ENCODE results near the gene SLC35F6.
A peak's percentile ranks its signal among the peaks of the same experiment; 100 is the strongest.

Gene SLC35F6

GRCh38 chr2:26780203-26780760 is 16.2 kb downstream of the SLC35F6 start:
- no peak for DNase-seq
- peaks cover 56% of the 10 kb centered on the region for H3K36me3 ChIP-seq

GRCh38 chr2:26782876-26783704 is 19.0 kb downstream of the SLC35F6 start:
- no peak for TF ChIP-seq CTCF (IDR thresholded peaks at IDR 0.05; ENCODE audit: low read depth, low read length)
- peaks cover 35% of the 10 kb centered on the region for H3K36me3 ChIP-seq
- H3K27me3 ChIP-seq: no peaks in the 10 kb centered on the region
- DNase-seq: no peak
- no peaks in the 10 kb centered on the region for H3K9me3 ChIP-seq
- H3K4me3 ChIP-seq (ENCODE audit: low read depth, low read length): no peak overlapping the region
- H3K4me1 ChIP-seq: no peaks in the 10 kb centered on the region

More at GRCh38 chr2:26780203-26780760, 16.2 kb downstream of the SLC35F6 start:
- H3K27me3 ChIP-seq: no peaks in the 10 kb centered on the region
- no peak overlapping the region for H3K4me3 ChIP-seq (ENCODE audit: low read depth, low read length)
- no peak for TF ChIP-seq CTCF (IDR thresholded peaks at IDR 0.05; ENCODE audit: low read depth, low read length)
- no peaks in the 10 kb centered on the region; the same call in 1 of the 2 replicates for H3K4me1 ChIP-seq
- no peaks in the 10 kb centered on the region for H3K9me3 ChIP-seq

GRCh38 chr2:26784570-26785234 is 20.6 kb downstream of the SLC35F6 start:
- Histone ChIP-seq H3K27me3 (no peaks in the 10 kb centered on the region), H3K4me3 (ENCODE audit: low read depth, low read length) (peak overlapping the region; percentile 52; the same call in 1 of the 2 replicates), H3K9me3 (no peaks in the 10 kb centered on the region), H3K4me1 (no peaks in the 10 kb centered on the region), H3K36me3 (peaks cover 35% of the 10 kb centered on the region)
- TF ChIP-seq CTCF (IDR thresholded peaks at IDR 0.05; ENCODE audit: low read depth, low read length): no peak
- DNase-seq: no peak

GRCh38 chr2:26785431-26786206 is 21.5 kb downstream of the SLC35F6 start, which contains the start of gene CENPA:
Gene CENPA, plus strand, starts transcription at chr2:26786056. Its CDS starts 141 bp downstream, at chr2:26786197.
- Histone ChIP-seq H3K27me3 (no peaks in the 10 kb centered on the region), H3K4me3 (ENCODE audit: low read depth, low read length) (peak within 1 kb of the TSS; percentile 77), H3K36me3 (peaks cover 31% of the 10 kb centered on the region), H3K9me3 (no peaks in the 10 kb centered on the region), H3K4me1 (no peaks in the 10 kb centered on the region)
- TF ChIP-seq CTCF (IDR thresholded peaks at IDR 0.05; ENCODE audit: low read depth, low read length): 0 out of 2 replicates have a peak, but pooled peaks have one; percentile 6
- peak; percentile 97 for DNase-seq

GRCh38 chr2:26786207-26787028 is 22.3 kb downstream of the SLC35F6 start:
- H3K9me3 ChIP-seq: no peaks in the 10 kb centered on the region
- TF ChIP-seq CTCF (IDR thresholded peaks at IDR 0.05; ENCODE audit: low read depth, low read length): no peak
- peaks cover 28% of the 10 kb centered on the region for H3K36me3 ChIP-seq
- no peaks in the 10 kb centered on the region for H3K4me1 ChIP-seq
- peak overlapping the region; percentile 77 for H3K4me3 ChIP-seq (ENCODE audit: low read depth, low read length)
- no peaks in the 10 kb centered on the region for H3K27me3 ChIP-seq
- peak; percentile 28 for DNase-seq

All from BE2C (cell line).